GM19238 (cell line): ENCODE measurements around the gene HMCN1.

Experiments
- DNase-seq: peaks from one replicate; pipeline ENCODE4 v3.0.0; 2011; ENCODE audit warnings: low spot score; ENCODE audit not compliant: insufficient read length

The HMCN1 gene

DNA sequence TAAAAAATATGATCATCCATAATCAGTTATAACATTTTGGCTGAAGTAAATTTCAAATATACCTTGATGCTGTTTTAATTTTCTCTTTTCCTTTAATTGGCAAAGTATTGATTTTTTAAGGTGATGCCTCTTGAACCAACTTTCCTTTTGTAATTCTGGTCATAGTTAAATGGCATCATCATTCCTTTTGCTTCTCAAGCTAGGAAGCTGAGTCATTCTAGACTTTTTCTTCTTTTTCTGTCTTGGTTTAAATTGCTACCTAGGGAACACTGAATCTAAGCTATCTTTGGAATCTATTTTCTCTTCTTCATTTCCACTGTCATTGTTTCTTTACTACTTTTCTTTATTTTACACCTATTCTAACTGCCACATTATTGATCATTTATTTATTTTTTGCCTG is 162.7 kb downstream of the HMCN1 start:
- no peak for DNase-seq

DNA sequence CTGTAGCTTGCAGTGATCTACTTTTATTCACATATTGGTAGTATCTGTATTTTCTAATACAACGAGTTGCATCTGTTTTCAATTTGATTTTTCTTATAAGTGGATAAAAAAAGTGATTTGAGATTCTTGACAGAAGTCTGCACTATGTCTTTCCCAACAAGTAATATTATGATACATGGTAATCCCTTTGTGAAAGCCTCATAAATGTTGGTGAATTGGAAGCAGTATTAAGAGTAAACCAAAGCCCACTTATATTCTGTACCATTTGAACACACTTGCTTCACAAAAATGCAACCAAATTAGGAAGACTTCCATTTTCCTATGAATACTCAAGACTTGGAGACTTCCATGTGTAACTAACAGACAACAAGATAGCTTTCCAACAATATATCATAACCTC is 172.0 kb downstream of the HMCN1 start:
- DNase-seq, result no peak

DNA sequence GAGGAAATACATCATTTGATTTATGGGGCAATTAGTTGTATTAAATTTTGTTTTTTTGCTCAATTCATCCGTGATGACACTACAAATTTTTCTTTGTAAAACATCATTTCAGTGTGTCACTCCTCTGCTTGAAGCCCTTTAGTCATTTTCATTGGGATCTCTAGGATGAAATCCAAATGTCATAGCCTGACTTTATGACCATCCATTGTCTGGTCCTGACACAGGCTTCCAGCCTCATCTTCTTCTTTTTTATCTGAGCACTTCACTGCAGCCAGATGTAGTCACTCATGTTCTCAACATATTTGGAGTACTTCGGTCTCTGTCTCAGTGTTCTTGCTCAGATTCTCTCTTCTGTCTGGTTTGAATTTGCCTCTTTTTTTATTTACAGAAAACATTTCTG is 173.1 kb downstream of the HMCN1 start:
- no peak for DNase-seq

DNA sequence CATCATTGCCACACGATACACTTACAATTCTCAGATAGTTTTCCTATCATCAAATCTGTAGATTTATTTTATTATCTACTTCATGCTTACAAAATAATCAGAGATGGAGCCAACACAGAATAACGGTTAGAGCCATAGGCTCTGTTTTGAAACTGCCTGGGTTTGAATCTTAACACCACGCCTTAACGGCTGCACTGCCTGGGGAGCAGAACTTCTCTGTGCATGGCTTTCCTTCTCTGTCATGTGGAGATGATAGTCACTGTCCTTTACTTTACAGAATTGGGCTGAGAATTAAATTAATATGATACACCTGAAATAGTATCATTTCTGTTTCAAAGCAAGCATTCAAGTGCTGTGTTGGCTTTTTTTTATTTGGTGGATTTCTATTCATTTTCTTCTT is 177.8 kb downstream of the HMCN1 start:
- no peak for DNase-seq

DNA sequence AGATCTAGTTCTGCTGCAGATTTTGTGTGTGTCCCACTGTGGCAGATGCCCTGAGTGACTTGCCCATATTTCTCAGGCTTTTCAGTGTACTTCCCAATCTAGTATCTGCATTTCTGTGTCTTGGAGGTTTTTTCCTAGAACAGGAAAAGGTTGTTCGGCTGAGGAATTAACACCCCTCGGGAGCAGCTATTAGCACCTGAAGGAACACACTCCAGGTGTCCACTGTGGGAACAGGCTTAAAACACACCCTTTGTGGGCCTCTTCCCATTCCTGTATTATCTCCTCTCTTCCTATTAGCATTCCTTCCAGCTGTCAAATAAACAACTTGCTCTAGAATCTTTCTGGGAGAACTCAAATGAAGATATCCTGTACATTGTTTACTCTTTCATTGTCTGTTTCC is 178.3 kb downstream of the HMCN1 start:
- no peak for DNase-seq

DNA sequence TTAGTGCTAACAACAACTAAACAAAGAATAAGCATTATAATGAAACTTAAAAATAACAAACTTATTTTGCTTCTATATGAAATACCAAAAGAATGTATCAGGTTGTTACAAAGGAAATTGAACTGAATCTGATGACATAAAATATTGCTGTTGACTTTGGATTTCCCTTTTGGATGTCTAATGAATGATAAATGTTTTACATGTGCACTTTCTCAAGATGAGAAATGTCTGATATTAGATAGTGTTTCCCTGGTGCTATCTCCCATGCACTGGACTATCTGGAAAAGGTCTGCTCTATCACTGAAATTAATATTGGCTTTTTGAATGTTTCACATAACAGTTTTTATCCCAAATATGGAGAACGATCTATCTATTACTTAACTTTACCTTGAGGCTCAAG is 179.9 kb downstream of the HMCN1 start:
- no peak for DNase-seq

DNA sequence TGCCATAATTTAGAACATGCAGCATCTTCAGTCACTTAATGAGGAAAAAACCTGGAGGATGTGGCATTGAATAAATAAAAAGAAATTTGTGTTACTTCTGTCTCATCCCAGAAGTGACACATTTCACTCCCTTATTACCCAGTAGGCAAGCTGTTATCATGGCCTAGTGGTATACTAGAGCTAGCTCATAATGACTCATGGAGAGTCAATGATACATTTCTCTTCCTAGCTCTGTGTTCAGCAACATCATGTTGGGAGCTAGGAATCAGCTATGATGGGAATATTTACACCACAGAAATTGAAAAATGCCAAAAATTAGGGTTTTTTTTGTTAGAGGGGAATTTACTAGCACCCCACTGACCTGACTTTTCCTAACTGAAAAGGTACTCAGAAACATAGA is 182.7 kb downstream of the HMCN1 start:
- no peak for DNase-seq

DNA sequence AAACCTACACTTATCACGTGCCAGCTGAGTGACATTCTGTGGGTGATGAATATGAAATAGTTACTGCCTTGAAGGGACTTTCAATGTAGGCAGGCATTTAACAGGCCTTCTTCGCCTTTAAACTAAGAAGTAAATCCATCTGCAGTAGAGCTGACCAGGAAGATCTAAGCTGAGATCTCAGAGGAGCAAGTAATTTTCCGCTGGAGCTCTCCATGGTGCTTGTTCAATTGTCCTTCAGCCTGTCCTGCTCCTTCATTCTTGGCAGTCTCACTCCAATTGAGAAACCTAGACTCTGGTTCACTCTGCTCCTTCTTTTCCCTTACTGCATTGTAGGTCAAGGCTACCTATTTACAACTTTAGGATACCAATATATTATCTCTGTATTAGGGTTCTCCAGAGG is 183.5 kb downstream of the HMCN1 start:
- DNase-seq, result no peak

DNA sequence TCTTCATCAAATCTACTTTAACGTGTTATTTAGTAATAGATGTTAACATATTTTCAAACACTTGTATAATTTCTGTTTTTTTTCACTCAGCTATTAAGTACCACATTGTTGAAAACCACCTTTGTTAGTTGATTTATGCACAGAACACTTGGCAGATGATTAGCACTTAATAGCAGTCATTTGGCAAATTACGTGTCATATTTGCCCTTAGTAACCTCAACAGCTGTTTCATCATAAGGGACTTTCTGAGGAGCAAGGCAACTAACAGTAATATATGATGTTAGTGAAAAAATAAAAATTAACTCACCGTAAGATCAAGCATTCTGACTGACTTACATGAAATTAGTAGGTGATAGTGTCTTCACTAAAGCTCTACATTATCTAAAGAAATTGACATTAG is 186.4 kb downstream of the HMCN1 start:
- no peak for DNase-seq

DNA sequence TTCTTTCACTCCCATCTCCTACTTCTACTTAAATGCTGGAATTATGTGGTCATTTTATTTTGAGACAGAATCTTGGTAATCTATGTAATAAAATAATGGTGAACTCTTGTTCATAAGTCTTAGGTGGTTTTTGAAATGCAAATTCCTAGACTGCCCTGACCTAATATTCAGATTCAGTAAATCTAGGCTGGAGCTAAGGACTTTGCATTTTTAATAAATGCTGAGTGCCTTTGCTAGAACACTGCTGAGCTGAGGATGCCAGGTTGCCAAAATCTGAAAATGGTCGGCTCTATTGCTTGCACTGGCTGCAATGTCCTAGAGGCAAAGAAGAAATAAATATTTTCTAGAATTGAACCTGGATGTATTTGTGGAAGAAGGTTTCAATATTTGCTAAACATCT is 187.4 kb downstream of the HMCN1 start:
- DNase-seq, result no peak

DNA sequence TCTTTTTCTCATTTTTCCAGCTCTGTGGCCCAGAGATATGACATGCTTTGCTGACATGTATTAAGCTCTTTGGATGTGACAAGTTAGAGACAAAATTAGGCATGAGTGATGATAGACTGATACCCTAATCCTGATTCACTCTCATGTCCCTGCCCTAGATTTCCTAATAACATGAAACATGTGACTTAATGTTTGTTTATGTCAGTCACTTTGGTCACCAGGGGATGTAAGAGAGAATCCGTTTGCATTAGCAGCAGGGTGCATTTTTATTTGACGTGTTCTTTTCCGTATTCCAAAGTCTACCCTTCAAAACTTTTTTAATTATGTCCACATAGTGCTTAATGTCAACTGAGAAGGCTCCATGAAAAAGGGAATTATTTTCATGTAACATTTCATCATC is 192.4 kb downstream of the HMCN1 start:
- no peak for DNase-seq

DNA sequence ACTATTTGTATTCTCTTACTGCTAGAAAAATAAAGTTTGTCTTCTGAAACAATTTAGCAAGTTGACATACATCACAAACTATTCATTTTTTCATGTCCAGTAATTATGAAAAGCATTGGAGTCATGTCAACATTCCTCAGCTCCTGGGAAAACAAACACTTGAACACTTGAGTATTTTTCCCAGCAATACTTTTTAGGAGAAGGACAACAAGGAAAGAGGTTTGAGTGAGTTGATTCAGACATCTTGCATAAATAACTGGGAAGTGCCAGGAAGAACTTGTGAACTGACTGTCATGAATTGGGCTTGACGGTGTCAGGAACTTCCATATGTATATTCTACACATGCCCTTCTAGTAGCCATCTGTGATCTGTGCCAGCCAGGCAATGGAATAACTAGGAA is 195.6 kb downstream of the HMCN1 start:
- no peak for DNase-seq

DNA sequence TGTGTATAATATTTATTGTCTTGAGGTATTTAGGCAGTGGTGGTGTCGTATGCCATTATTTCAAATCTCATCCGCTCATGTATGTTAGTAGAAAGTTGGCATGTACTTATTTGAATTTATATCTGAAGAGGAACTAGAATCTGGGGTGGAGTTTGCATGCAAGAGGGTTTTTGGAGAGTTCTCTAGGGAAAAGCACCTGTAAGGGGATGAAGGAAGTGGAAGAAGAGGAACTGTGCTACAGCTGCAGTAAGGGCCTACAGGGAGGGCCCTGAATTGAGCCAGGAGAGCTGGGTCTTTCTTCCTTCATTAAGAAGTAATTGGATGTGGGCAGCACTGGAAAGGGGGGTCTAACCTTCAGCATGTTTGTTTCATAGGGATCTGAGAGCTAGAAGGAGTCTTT is 197.2 kb downstream of the HMCN1 start:
- no peak for DNase-seq

DNA sequence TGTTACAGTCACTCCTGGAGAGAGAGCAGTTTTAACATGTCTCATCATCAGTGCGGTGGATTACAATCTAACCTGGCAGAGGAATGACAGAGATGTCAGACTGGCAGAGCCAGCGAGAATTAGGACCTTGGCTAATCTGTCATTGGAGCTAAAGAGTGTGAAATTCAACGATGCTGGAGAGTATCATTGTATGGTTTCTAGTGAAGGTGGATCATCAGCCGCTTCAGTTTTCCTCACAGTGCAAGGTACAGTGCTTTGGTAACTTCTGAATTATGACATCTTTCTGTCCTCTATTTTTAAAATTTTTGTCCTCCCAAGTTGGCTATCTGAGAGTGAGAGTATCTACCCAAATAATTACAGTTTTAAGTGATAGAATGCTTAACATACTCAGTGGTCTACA is 199.4 kb downstream of the HMCN1 start:
- DNase-seq, result no peak

DNA sequence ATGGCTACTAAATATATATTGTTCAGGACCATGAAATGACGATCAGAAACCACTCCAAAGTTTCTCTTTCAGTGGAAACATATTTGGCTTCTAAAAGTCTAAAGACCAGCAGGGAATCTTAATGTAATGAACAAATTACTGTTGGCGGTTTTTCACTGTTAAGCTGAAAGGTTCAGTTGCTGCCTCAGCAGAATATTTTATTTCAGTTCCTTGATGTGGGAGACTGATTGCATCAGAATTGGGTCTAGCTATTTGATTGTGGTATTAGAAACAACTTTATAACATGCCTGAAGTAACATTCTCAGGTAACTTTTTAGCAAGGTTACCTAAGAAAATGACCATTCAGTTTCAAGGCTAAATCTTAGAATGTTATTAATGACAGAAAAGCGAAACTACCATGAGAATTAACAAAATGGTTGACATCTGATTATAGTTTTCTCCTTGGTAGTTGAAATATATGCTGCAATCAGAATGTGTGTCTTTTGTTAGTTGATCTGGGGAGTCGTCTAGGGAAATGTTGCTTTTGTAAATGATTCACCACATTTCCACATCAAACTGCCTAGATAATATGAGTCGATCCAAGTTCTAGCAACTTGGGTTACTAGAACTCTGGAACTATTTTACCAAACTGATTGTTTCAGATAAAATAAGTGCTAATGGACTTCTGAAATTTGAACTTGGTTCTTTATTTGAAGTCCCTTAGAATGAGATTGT is 200.4 kb downstream of the HMCN1 start:
- DNase-seq, result no peak

DNA sequence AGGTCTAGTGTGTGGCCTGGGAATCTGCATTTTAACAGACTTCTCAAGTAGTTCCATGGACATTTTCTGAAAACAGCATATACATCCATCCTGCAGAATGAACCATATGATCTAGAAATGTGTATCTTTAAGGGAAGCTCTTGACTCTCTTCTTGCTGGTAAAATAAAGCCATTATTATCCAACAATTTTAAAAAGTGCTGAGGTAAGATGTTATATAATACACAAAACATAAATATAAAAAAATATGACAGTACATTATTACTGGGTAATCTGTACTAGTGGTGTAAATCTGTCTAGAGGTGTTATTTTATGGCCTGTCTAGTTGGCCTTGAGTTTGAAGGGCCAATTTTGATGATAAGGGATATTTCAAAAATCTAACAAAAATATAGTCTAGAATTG is 201.2 kb downstream of the HMCN1 start:
- no peak for DNase-seq

DNA sequence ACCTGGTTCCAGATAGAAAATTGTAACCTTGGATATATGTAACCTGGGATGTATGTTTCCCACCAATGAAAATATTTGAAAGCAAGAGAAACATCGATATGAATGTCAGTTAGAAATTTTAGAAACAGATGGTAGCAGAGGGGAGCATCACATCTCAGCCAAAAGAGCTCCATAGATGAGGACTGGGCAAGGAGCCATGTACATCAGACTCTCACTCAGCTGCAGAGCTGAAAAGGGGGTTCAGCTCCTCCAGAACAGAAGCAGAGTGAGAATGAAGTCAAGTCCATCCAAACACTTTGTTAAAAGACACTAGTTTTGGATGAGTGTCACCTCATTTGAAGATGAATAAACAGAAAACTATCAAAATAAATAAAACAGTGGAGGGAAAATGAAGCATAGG is 202.4 kb downstream of the HMCN1 start:
- DNase-seq, result no peak

DNA sequence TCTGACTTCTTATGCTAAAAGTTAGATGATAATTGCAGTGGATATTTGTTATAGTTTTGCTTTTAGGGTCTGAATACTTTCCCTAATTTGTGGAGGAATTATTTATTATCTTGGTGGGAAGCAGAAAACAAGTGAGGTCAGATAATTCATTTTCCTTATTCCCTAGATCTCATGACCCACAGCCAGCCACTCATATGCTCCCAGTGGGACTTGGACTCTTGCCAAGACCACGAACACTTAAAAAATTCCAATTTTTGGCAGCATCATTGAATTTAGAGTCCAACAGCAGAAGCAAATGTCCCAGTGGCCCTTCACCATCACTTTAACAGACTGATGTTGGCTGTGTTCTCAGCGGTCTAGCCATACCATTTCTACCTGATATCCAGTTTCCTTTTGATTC is 204.2 kb downstream of the HMCN1 start:
- no peak for DNase-seq

DNA sequence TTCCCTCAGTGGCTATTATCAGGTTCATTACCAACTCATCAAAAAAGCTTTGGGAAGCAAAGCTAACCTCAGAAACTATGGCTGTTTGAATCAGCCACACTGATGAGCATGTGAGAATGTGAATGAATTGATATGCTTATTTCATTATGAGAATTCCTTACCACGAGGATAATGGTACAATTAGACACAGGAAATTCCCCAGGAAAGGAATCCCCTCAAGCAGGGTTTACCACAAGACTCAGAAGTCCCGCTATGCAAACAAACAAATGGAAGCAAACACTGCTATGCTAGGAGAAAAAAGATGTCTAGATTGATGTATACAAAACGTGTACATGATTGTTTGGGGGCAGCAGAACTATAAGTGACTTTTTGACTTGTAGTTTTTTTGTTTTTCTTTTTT is 205.0 kb downstream of the HMCN1 start:
- DNase-seq, result no peak

DNA sequence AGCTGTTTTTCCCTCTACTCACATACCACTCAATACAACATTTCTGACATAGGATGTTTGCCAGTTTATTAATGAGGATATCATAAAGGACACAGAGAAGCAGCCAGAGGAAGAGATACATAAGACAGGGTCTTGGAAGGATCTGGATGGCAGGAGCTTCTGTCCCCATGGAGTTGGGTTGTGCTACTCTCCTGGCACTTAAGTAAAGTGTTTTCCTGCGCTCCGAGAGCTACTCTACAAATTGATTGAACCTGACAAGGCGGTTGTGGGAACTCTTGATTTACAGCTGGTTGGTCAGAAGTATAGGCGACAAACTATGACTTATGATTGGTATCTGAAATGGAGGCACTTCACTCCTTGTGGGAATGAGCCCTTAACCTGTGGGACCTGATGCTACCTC is 208.8 kb downstream of the HMCN1 start:
- DNase-seq, result no peak

DNA sequence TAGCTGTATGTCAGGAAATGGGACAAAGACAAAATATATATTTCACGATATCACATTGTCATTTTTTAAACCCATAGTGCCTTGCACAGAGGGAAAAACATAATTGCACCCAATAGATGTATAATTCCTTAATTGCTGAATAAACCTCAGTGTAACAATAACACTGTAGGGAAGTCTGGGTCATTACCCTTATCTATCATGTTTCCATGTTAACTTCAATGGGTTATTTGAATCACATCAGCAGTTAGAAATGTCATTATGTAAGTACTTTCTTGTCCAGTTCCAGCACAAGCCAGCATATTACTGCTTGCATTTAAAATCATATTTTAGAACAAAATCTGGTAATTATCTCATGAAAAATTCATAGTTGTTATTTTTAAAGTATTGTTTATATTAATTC is 222.7 kb downstream of the HMCN1 start:
- DNase-seq, result no peak

DNA sequence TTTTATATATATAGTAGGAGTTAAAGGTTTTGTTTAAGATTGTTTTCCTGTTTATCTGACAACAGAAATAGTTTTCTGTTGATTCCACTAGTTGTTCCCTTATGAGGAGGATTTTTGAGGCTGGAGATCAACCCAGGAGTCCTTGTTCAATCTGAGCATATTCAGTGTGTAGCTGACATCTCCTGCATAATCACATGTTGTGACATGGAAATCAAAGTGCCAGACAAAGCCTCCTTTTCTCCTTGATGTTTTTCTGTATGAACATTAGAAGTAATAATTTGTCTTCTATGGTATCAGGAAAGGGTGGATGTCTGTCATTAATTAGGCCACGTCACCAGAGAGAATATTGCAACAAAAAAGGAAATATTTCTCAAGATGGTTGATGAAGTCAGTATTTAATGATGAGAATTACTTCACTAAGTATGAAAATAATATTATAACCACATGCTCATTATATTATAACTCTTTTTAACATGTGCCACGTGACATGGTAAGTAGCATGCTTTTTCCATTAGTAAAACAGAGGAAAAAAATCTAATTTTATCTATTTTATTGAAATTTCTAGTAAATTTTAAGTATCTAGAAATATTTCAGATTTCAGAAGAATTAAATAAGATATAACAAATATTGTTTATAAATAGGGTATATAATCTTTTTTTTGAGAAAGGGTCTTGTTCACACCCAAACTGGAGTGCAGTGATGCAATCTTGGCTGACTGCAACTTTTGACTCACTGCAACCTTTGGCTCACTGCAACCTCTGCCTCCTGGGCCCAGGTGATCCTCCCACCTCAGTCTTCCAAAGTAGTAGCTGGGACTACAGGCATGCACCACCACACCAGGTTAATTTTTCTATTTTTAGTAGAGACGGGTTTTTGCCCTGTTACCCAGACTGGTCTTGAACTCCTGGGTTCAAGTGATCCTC is 223.5 kb downstream of the HMCN1 start:
- no peak for DNase-seq
